GM23248 (cell line): ENCODE results near the gene NIT1.

ENCODE experiments used
- EZH2 ChIP-seq: fragments of 200-600 bp; sonication (generic); IDR thresholded peaks from 2 replicates; pipeline ENCODE4 v1.6.1; 2018; ENCODE audit warnings: antibody characterized with exemption, mild to moderate bottlenecking; ENCODE audit not compliant: insufficient read depth, poor library complexity, severe bottlenecking
- EZH2phosphoT487 ChIP-seq: fragments of 200-600 bp; sonication (generic); IDR thresholded peaks from 2 replicates; pipeline ENCODE4 v1.6.1; 2018; ENCODE audit warnings: antibody characterized with exemption, moderate library complexity, mild to moderate bottlenecking, low read depth; ENCODE audit not compliant: insufficient read depth

DNA sequence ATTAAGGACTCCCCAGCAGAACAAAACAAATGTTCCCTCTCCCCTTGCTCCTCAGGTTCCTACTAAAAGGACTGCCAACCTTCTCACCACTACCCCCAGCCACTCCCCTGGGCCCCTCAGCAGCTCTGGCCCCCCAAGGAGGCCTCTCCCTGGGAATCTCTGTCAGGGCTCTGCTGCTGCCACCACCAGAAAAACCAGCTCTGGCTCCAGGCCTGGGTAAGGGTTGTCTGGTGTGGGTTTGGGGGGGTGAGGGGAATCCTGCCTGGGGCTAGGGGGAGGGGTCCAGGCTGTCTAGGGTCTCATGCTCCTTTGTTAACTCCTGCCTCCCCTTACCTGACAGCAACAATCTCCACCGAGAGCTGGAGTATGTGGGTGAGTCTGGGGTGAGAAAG lies 33.3 kb upstream of the NIT1 start:
- TF ChIP-seq EZH2 (no peak), EZH2phosphoT487 (no peak)
